Globus pallidus (tissue), 1 donor: Measurements from ENCODE around the gene RSPH4A.
"Not testable (repeated sequence)": the region's sequence is repeated elsewhere in the genome, so short reads cannot be mapped to it uniquely, and the experiment has no call there.

Experiments used
- DNase-seq: peaks from one replicate; pipeline ENCODE4 v3.0.0-alpha.2; 2015; ENCODE audit warnings: low spot score

RSPH4A gene

DNA sequence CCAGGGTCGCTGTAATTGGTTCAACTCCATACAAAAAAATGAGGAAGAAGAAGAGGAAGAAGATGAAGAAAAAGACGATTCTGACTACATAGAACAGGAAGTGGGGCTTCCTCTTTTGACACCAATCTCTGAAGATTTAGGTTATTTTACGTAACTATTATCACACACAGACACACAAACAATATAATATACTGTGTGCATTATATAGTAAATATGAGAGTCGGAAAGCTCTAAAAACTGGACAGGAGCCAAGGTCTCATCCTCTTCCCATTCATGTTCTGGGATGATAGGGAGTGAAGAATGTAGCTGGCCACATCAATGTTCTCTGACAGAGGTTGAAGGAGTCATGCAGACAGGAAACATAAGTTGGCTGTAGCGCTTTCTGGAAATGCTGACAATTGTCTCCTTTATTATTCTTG, 13.3 kb downstream of the RSPH4A start:
- DNase-seq, result no peak

DNA sequence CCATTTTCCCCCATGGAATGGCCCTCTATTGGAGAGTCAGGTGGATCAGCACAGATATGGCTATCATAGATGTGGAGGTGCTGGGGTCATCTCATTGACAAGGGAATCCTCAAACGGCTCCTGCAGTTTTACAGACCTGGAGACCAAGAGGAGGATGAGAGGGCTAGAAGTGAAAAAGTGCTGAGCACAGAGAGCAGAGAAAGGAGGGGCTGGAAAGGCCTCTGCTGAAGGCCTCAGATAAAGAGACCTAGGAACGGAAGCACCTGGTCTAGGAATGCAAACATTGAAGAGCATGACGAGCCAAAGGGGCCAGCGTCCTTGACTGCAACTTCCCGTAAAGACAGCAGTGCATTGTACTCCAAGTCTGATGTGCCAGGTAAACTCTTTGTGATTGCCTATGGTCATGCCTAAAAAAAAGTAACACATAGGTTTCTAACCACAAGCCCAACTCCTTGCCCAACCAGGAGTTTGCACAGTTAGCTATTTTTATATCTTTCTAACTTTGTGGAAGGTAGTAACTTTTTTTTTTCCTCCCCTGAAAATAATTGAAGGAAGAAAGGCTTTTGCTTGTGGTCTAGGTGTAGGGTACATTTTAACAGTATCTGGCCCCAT, 15.2 kb downstream of the RSPH4A start:
- no peak for DNase-seq

DNA sequence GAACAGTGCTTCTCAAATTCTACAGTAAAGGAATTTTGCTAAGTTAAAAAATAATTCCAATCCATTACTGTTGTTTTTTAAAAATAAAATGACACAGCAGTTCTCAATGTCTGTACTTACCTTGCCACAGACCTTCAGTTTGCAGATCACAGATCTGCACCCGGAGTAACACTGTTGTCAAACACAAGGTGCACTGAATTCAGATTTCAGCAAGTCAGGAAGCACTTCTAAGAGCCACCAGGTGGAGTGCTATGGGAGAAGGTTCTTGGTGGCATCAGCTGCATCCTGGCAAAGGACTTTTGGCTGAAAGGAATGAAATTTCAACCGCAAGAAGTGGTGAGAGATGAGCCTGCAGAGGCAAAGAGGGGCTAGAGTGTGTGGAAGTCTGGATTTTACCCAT, 17.4 kb downstream of the RSPH4A start:
- no peak for DNase-seq

DNA sequence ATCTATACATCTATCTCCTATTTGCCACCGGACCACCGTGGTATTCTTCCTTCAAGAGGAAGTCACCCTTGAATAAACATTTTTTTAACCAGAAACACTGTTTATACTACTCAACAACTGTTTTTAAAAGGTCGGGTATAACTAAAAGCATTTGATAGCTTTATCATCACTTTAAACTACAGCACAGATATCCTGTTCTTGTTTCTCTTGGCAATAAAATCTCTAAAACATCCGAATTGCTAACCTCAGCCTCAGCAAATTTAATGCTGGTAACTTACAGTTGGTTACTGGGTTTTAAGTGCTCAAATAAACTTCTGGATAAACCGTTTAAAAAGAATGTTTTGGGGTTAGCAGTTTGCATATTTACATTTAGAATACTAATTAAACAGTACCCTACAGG, 31.9 kb downstream of the RSPH4A start:
- no peak for DNase-seq

DNA sequence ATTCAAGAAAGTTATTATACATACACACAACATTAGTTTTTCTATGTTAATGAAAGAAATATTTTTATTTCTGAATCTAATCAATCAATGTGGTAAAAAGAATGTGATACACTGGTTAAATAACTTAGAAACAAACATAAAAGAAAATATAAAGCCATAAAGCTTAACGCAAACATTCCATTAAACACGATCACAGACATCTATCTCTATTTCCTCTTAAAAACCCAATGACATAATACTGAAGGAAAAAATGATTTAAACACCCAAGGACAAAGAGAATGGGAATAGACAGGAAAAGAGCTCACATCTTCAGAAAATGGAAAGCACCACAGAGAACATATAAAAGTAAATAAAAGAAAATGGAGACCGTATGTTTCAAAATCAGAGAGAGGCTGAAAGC, 32.9 kb downstream of the RSPH4A start:
- DNase-seq, result no peak

DNA sequence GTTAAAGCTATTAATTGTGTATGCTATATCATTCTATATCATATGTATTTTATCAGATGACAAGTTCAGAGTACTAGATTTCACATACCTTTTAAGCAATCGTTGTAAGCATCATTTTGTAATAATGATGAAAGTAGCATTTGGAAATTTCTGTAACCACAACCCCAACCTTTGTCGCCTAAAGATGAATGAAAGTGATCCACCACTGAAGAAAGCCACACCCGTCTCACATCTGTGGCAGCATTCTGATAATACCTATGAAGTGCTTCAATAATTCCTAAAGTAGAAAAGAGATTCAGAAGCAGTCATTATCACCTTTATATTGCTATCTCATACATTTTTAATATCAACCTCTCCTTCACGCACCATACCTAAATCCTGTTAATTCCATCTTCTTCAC, 35.6 kb downstream of the RSPH4A start:
- DNase-seq, result no peak

DNA sequence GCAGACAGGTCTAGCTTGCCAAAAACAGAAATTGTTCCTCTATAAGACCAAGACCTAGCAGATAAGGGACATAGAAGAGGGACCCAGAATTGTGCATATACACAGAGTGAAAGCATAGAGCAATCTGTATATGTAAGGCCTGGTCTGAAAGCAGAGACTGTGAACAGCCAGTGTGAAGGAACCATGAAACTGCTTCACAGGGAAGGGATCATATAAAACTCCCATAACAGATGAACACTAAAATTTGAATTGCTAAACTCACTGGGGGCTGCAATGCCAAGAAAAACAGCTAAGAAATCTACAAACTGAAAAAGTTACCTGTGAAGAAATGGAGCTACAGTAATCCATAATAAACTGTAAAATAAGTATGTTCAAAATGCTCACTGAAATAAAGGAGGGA, 45.3 kb downstream of the RSPH4A start:
- no peak for DNase-seq

DNA sequence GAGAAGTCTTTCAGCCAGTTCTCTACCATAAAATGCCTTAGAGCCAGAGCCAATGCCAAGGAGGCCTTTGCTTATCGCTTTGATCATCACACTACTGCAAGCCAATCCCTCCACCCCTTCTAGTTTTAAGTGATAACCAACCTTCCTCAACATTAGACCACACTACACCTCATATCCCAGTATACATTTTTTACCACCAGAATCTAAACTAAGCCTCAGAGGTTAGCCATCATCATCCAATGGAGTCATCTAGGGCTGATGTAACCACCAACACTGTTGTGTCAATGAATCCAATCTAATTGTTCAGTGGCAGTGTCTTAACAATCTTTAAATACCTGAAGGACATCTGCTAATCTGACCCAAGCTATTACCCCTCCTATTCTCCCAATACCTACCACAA, 45.9 kb downstream of the RSPH4A start:
- DNase-seq, result no peak

DNA sequence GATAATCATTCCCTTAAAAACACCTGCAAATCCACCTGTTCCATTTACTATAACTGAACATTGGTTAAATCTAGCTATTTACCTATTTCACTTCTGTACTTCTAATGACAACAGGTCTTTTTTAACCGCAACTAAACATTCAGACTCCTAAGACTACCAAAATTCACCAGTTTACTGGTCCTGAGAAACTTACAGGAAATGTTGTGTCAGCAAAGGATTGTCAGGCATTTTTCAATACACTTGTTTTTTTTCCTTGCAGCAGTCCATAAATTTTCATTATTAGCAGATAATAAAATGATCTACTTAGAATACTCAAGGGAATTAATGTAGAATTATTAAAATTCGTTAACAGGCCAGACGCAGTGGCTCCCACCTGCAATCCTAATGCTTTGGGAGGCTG, 47.0 kb downstream of the RSPH4A start:
- no peak for DNase-seq

DNA sequence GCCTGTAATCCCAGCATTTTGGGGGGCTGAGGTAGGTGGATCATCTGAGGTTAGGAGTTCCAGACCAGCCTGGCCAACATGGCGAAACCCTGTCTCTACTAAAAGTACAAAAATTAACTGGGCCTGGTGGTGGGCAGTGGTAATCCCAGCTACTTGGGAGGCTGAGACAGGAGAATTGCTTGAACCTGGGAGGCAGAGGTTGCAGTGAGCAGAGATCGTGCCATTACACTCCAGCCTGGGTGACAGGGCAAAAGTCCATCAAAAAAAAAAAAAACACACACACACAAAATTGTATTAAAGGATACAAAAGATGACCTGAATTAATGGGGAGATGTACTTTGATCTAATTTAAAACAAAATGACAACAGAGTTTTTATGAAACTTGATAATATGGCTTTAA, 47.9 kb downstream of the RSPH4A start:
- DNase-seq, result not testable (repeated sequence)

DNA sequence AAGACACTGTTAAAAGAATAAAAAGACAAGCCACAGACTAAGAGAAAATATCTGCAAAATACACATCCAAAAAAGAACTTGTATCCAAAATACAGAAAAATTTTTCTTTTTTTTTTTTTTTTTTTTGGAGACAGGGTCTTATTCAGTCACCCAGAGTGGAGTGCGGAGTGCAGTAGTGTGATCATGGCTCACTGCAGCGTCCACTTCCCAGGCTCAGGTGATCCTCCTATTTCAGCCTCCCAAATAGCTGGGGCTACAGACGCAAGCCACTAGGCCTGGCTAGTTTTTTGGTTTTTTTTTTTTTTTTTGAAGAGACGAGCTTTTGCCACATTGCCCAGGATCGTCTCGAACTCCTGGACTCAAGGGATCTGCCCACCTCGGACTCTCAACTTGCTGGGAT, 49.2 kb downstream of the RSPH4A start:
- DNase-seq, result no peak

DNA sequence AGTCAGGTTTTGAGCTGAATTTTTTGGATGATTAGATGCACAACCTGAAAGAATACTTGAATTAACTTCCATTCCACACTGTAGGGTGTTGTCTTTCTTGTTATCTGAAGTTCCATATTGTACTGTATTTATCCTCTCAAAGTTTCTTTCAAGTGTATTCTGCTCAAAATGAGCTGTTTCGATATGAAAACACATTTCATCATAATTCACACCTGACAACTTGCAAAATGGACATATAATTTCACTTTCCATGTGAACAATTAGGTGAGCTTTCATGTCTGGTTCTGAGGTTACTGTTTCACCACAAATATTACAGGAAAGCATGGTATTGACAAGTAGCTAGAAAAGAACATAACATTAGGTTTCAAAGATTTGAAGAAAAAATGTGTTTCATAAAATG, 50.6 kb downstream of the RSPH4A start:
- DNase-seq, result no peak

DNA sequence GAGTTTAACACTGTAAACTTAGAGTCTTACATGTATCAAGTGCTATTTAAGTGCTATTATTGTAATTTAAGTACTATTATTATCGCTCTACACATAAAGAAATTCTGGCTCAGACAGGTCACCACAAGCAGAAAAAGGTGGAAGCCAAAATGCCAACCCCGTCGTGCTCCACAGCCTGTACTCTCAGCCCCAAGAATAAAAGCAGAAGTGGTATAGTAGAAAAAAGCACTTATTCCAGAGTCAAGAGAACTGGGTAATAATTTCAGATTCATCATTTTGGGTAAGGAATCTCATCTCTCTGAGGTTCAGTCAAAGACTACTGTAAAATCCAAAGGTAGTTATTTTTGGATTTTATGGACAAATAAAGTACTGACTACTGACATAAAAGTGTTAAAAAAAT, 51.3 kb downstream of the RSPH4A start:
- no peak for DNase-seq

DNA sequence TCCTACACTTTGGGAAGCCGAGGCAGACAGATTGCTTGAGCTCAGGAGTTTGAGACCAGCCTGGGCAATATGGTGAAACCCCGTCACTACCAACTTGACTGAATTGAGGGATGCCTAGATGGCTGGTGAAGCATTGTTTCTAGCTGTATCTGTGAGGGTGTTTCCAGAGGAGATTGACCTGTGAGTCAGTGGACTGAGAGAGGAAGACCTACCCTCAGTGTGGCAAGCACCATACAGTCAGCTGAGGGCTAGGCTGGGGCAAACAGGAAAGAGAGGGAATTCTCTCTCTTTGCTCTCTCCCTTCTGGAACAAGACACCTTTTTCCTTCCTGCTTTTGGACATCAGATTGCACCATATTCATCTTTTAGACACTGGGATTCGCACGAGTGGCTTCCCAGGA, 56.0 kb downstream of the RSPH4A start:
- DNase-seq, result no peak

DNA sequence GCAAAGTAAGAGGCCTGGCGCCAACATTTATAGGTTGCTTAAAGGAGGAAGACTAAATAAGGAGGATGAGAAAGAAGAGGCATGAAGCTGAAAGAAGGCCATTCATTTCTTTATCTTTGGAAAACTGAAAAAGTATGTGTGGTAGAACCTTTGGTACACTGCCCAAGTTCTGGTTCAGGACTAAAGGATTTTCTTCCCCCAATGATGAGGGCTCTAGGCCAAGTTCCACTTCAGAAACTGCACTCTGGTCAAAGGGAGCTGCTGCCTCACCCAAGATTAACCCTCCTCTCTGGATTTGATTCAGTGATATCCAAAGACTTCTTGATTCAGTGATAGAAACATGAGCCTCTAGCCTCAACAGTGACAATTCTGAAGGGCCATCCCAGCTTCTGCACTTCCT, 59.7 kb downstream of the RSPH4A start:
- no peak for DNase-seq

DNA sequence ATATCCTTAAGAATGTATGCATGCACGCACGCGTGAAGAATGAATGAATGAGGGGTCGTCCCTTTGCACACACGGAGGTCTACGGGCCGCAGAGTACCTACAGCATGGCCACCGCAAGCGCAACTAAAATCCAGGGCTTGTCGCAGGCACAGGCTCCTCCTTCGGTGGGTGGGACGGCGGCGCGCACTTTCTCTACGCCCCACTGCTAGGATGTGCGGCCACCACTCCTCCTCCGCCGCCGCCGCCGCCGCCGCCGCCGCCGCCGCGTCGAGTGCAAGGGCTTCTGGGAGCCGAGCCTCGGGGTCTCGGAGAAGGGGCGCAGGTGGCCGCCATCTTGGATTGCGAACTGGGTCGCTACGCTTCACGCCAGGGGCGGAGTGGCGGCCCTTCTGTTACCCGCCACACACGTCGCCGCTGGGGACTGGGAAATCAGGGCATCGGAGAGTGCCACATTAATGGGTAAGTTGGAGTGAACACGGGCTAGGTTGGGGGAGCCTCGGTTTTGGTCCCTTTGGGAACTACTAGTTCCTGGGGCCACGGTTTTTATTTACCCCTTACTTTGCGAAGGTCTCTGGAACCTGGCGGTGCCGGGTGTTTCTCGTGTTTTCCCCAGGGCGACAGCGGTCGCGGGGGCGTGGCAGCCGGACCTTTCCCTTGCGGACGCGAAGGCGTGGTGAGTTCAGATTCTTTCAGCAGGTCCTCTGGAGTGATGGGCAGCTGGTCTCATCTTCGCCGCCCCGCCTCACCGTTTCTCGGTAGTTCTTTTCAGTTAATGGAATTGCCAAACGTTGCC, 64.8 kb downstream of the RSPH4A start, which contains the start of gene KPNA5:
TSS of gene KPNA5 (plus strand) at position 332 of the 793 bp plus-strand sequence. CDS start at position 456, 124 bp downstream.
- peak; percentile 85 for DNase-seq

DNA sequence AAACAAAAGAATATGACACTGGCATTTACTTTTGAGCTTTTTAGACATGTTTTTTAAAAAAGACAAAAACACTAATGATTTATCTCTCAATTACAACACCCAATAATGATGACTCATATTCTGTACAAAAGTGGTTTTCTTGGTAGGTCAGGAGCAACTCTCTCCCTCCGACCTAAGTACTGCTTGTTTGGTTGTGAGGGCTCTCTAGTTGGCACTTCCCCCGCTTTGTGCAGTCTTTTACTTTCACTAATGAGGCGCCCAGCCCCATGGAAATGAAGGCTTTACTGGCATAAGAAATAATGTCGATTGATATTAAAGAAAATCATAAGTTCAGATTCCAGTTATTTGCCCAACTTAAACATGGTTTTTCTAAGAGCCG, 66.0 kb downstream of the RSPH4A start:
- peak; percentile 53 for DNase-seq
